ENCODE data around the gene TSPYL1.

GRCh38 chr6:116300566-116300965, 20.8 kb upstream of the TSPYL1 start:
- TF ChIP-seq, protein P1, sequence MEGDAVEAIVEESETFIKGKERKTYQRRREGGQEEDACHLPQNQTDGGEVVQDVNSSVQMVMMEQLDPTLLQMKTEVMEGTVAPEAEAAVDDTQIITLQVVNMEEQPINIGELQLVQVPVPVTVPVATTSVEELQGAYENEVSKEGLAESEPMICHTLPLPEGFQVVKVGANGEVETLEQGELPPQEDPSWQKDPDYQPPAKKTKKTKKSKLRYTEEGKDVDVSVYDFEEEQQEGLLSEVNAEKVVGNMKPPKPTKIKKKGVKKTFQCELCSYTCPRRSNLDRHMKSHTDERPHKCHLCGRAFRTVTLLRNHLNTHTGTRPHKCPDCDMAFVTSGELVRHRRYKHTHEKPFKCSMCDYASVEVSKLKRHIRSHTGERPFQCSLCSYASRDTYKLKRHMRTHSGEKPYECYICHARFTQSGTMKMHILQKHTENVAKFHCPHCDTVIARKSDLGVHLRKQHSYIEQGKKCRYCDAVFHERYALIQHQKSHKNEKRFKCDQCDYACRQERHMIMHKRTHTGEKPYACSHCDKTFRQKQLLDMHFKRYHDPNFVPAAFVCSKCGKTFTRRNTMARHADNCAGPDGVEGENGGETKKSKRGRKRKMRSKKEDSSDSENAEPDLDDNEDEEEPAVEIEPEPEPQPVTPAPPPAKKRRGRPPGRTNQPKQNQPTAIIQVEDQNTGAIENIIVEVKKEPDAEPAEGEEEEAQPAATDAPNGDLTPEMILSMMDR (conservative IDR thresholded peaks at IDR 0.05): no peak
- TF ChIP-seq ZFX (IDR thresholded peaks at IDR 0.05): no peak

All from C4-2B (cell line).